ENCODE results near the gene EGFLAM. TPM values are rescaled to one million over a fixed set of nuclear protein-coding genes. Genes with fewer than 3 reads are reported as not detected.

Gene EGFLAM
- total and polyA plus RNA-seq, 2 donors (not counting 1 experiment from before 2014, with no cell fraction given) = 0.33 to 20.0 TPM

DNA sequence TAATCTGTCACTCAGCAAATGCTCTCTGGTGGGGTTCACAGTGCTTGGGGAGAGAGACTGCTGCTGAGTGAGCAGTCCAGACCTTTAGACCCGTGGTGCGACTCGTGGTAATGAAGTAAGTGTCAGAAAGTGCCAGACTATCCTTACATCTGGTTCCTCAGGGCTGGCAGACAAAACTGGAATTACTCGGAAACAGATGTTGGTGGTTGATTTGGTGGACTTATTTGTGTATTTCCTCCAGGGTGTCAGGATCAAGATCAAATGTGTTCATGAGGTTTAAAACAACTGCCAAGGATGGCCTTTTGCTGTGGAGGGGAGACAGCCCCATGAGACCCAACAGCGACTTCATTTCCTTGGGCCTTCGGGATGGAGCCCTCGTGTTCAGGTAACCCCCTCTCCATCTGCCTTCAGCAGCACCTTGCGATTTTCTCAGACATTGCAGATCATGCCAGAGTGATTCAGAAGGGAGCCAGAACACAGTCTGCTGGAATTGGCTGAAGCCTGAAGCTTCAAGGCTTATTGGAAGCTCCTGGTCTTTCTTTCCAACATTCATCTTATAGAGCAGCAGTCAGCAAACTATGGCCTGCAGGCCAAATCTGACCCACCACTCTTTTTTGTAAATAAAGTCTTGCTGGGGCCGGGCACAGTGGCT, 192.8 kb downstream of the EGFLAM start:
- DNase-seq (ENCODE audit: low read depth in 2 of 2) = peak in 1 of 2 donors; percentile 63
- Histone ChIP-seq H3K4me3 (replicated peaks in 1 of 4; ENCODE audit: control extremely low read depth in 1 of 4, insufficient read depth in 1 of 4, low read depth in 3 of 4, low read length in 4 of 4) (no peak overlapping the region), H3K4me2 (ENCODE audit: extremely low read depth, insufficient read depth, low read length) (no peak overlapping the region)

DNA sequence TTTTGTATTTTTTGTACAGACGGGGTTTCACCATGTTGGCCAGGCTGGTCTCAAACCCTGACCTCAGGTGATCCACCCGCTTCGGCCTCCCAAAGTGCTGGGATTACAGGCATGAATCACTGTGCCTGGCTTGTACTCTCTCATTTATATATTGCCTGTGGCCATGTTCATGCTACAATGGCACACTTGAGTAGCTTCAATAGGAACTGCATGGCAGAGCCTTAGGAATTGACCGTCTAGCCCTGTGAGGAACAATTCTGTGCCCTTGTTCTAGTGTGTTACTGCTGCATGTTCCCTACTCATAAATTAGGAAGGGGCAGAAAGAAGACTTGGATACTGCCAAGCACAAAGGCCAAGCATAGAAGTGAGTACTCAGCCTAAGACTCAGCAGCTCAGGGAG, 193.8 kb downstream of the EGFLAM start:
- Histone ChIP-seq H3K4me1 (ENCODE audit: control insufficient read depth, extremely low read depth, insufficient read depth, low read length) (peaks cover 4% of the 10 kb centered on the region), H3K36me3 (ENCODE audit: control insufficient read depth, insufficient read depth, low read length) (no peaks in the 10 kb centered on the region), H3K9me3 (ENCODE audit: control insufficient read depth, insufficient read depth, low read depth, low read length) (no peaks in the 10 kb centered on the region), H3K27me3 (ENCODE audit: control insufficient read depth, insufficient read depth, low read length) (no peaks in the 10 kb centered on the region), H3K4me3 (replicated peaks in 1 of 4; ENCODE audit: control extremely low read depth in 1 of 4, insufficient read depth in 1 of 4, low read depth in 3 of 4, low read length in 4 of 4) (no peak overlapping the region), H3K4me2 (ENCODE audit: extremely low read depth, insufficient read depth, low read length) (no peak overlapping the region), H3K27ac (ENCODE audit: insufficient read depth, low read length) (no peak overlapping the region), H3K9ac (ENCODE audit: insufficient read depth, low read length) (no peak overlapping the region), H2AFZ (ENCODE audit: low read length) (no peak overlapping the region), H4K20me1 (ENCODE audit: control insufficient read depth, extremely low read depth, insufficient read depth, low read length) (no peaks in the 10 kb centered on the region), H3K79me2 (ENCODE audit: control insufficient read depth, insufficient read depth, low read length) (no peaks in the 10 kb centered on the region)
- DNase-seq (ENCODE audit: low read depth in 2 of 2) = no peak
- TF ChIP-seq, protein P1, sequence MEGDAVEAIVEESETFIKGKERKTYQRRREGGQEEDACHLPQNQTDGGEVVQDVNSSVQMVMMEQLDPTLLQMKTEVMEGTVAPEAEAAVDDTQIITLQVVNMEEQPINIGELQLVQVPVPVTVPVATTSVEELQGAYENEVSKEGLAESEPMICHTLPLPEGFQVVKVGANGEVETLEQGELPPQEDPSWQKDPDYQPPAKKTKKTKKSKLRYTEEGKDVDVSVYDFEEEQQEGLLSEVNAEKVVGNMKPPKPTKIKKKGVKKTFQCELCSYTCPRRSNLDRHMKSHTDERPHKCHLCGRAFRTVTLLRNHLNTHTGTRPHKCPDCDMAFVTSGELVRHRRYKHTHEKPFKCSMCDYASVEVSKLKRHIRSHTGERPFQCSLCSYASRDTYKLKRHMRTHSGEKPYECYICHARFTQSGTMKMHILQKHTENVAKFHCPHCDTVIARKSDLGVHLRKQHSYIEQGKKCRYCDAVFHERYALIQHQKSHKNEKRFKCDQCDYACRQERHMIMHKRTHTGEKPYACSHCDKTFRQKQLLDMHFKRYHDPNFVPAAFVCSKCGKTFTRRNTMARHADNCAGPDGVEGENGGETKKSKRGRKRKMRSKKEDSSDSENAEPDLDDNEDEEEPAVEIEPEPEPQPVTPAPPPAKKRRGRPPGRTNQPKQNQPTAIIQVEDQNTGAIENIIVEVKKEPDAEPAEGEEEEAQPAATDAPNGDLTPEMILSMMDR (conservative IDR thresholded peaks at IDR 0.05 in 1 of 2, IDR thresholded peaks at IDR 0.05 in 1 of 2; ENCODE audit: low read depth in 1 of 2, low read length in 2 of 2) = no peak
- TF ChIP-seq EZH2 (IDR thresholded peaks at IDR 0.05; ENCODE audit: low read length, missing control alignments) = no peak

More for the DNA sequence above, 192.8 kb downstream of the EGFLAM start:
- no peak for TF ChIP-seq EZH2 (IDR thresholded peaks at IDR 0.05; ENCODE audit: low read length, missing control alignments)
- TF ChIP-seq, protein P1 (conservative IDR thresholded peaks at IDR 0.05 in 1 of 2, IDR thresholded peaks at IDR 0.05 in 1 of 2; ENCODE audit: low read depth in 1 of 2, low read length in 2 of 2) = no peak
- H3K36me3 ChIP-seq (ENCODE audit: control insufficient read depth, insufficient read depth, low read length) = no peaks in the 10 kb centered on the region
- H4K20me1 ChIP-seq (ENCODE audit: control insufficient read depth, extremely low read depth, insufficient read depth, low read length) = no peaks in the 10 kb centered on the region
- no peak overlapping the region for H3K9ac ChIP-seq (ENCODE audit: insufficient read depth, low read length)
- no peaks in the 10 kb centered on the region for H3K27me3 ChIP-seq (ENCODE audit: control insufficient read depth, insufficient read depth, low read length)
- H3K4me1 ChIP-seq (ENCODE audit: control insufficient read depth, extremely low read depth, insufficient read depth, low read length) = peaks cover 4% of the 10 kb centered on the region
- H2AFZ ChIP-seq (ENCODE audit: low read length) = no peak overlapping the region
- no peaks in the 10 kb centered on the region for H3K79me2 ChIP-seq (ENCODE audit: control insufficient read depth, insufficient read depth, low read length)
- H3K27ac ChIP-seq (ENCODE audit: insufficient read depth, low read length) = no peak overlapping the region
- H3K9me3 ChIP-seq (ENCODE audit: control insufficient read depth, insufficient read depth, low read depth, low read length) = no peaks in the 10 kb centered on the region

DNA sequence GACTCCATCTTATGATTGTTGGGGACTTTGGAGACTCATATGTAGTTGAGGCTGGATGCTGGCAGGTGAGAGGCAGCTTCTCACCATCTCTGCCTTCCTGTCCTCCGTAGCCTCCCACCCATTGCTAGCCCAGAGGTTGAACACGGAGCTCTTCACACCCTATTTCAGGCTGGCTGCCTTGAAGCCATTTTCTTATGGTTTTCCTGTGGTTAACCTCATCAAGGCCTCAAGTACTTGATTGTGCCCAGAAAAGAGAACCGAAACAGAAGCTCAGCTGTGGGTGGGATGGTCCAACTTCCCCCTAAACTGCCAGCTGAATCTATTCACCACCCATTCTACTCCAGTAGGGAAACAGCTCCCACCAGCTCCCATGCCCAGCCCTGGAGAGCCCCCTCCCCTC, 195.1 kb downstream of the EGFLAM start:
- no peak overlapping the region for H3K4me2 ChIP-seq (ENCODE audit: extremely low read depth, insufficient read depth, low read length)
- H3K9ac ChIP-seq (ENCODE audit: insufficient read depth, low read length) = no peak overlapping the region
- H4K20me1 ChIP-seq (ENCODE audit: control insufficient read depth, extremely low read depth, insufficient read depth, low read length) = no peaks in the 10 kb centered on the region
- H3K4me1 ChIP-seq (ENCODE audit: control insufficient read depth, extremely low read depth, insufficient read depth, low read length) = peaks cover 4% of the 10 kb centered on the region
- H3K79me2 ChIP-seq (ENCODE audit: control insufficient read depth, insufficient read depth, low read length) = no peaks in the 10 kb centered on the region
- DNase-seq (ENCODE audit: low read depth in 2 of 2) = no peak
- H3K36me3 ChIP-seq (ENCODE audit: control insufficient read depth, insufficient read depth, low read length) = no peaks in the 10 kb centered on the region
- H2AFZ ChIP-seq (ENCODE audit: low read length) = no peak overlapping the region
- H3K27me3 ChIP-seq (ENCODE audit: control insufficient read depth, insufficient read depth, low read length) = no peaks in the 10 kb centered on the region
- no peak overlapping the region for H3K4me3 ChIP-seq (replicated peaks in 1 of 4; ENCODE audit: control extremely low read depth in 1 of 4, insufficient read depth in 1 of 4, low read depth in 3 of 4, low read length in 4 of 4)
- no peak overlapping the region for H3K27ac ChIP-seq (ENCODE audit: insufficient read depth, low read length)
- TF ChIP-seq EZH2 (IDR thresholded peaks at IDR 0.05; ENCODE audit: low read length, missing control alignments) = no peak
- TF ChIP-seq, protein P1 (conservative IDR thresholded peaks at IDR 0.05 in 1 of 2, IDR thresholded peaks at IDR 0.05 in 1 of 2; ENCODE audit: low read depth in 1 of 2, low read length in 2 of 2) = no peak
- no peaks in the 10 kb centered on the region for H3K9me3 ChIP-seq (ENCODE audit: control insufficient read depth, insufficient read depth, low read depth, low read length)

Measured in fibroblast of lung (primary cell).